ENCODE results near the gene PHF13.

The PHF13 gene

GRCh38 chr1:6602669-6603237 lies 10.8 kb upstream of the PHF13 start, which contains the start of gene KLHL21:
TSS of gene KLHL21 (minus strand) at chr1:6602869. CDS start at chr1:6602817, 52 bp downstream.
- DNase-seq (ENCODE audit: low spot score) = peak; percentile 97

- DNase-seq (ENCODE audit: low spot score) = no peak
Measured at GRCh38 chr1:6603238-6603914, 10.2 kb upstream of the PHF13 start.

- DNase-seq (ENCODE audit: low spot score) = peak; percentile 86
Measured at GRCh38 chr1:6603915-6604558, 9.5 kb upstream of the PHF13 start.

GRCh38 chr1:6612641-6613360 lies 730 bp upstream of the PHF13 start:
- peak; percentile 90 for DNase-seq (ENCODE audit: low spot score)

- DNase-seq (ENCODE audit: low spot score) = peak; percentile 90
Measured at GRCh38 chr1:6614019-6614928, 743 bp downstream of the PHF13 start.

GRCh38 chr1:6614929-6615785 lies 1.6 kb downstream of the PHF13 start:
- DNase-seq (ENCODE audit: low spot score) = peak; percentile 46

- no peak for DNase-seq (ENCODE audit: low spot score)
Measured at GRCh38 chr1:6619045-6619444, 5.5 kb downstream of the PHF13 start.

GRCh38 chr1:6621429-6622391 lies 8.2 kb downstream of the PHF13 start:
- DNase-seq (ENCODE audit: low spot score) = no peak

GRCh38 chr1:6622396-6623152 lies 9.0 kb downstream of the PHF13 start:
- no peak for DNase-seq (ENCODE audit: low spot score)

- DNase-seq (ENCODE audit: low spot score) = no peak
Measured at GRCh38 chr1:6623269-6623965, 9.9 kb downstream of the PHF13 start.

- peak; percentile 96 for DNase-seq (ENCODE audit: low spot score)
Measured at GRCh38 chr1:6624710-6625583, 11.4 kb downstream of the PHF13 start, which contains the start of gene THAP3. TSS of gene THAP3 (plus strand) at chr1:6624868. CDS start at chr1:6625219, 351 bp downstream.

GRCh38 chr1:6625584-6626149 lies 12.1 kb downstream of the PHF13 start:
- peak; percentile 71 for DNase-seq (ENCODE audit: low spot score)

- DNase-seq (ENCODE audit: low spot score) = no peak
Measured at GRCh38 chr1:6627031-6627430, 13.5 kb downstream of the PHF13 start.

- no peak for DNase-seq (ENCODE audit: low spot score)
Measured at GRCh38 chr1:6627841-6628545, 14.5 kb downstream of the PHF13 start.

GRCh38 chr1:6628971-6629479 lies 15.5 kb downstream of the PHF13 start:
- no peak for DNase-seq (ENCODE audit: low spot score)

- DNase-seq (ENCODE audit: low spot score) = no peak
Measured at GRCh38 chr1:6630027-6630426, 16.5 kb downstream of the PHF13 start.

Data from GM03348 (cell line).